Measurements from ENCODE around the gene PUS1. TPM values are rescaled to one million over a fixed set of nuclear protein-coding genes. Genes with fewer than 3 reads are reported as not detected.
A peak's percentile ranks its signal among the peaks of the same experiment; 100 is the strongest.

PUS1 gene
- total RNA-seq, 1 experiment from 2014 or later, result 117 TPM

GRCh38 chr12:131915823-131916222, 13.3 kb upstream of the PUS1 start:
- no peak overlapping the region for H4K91ac ChIP-seq (ENCODE audit: insufficient read length, low read depth, low read length)
- H3K4me1 ChIP-seq (ENCODE audit: insufficient read depth, low read length), result no peaks in the 10 kb centered on the region
- H2BK20ac ChIP-seq (ENCODE audit: low read depth, low read length, poor library complexity, severe bottlenecking), result no peak overlapping the region
- no peak overlapping the region for H3K9ac ChIP-seq (ENCODE audit: extremely low read depth, insufficient read length, low read length)
- H3K14ac ChIP-seq (ENCODE audit: insufficient read depth, low read length), result no peak overlapping the region
- no peaks in the 10 kb centered on the region for H3K27me3 ChIP-seq (ENCODE audit: insufficient read depth, low read length)
- H3K79me2 ChIP-seq (ENCODE audit: insufficient read depth, low read length), result no peaks in the 10 kb centered on the region
- H3K4ac ChIP-seq (ENCODE audit: low read depth, low read length), result no peak overlapping the region
- no peak overlapping the region for H2BK5ac ChIP-seq (ENCODE audit: insufficient read length, low read length)
- no peak overlapping the region for H2AFZ ChIP-seq (ENCODE audit: low read length)
- H4K8ac ChIP-seq (replicated peaks; ENCODE audit: insufficient read length, low read depth, low read length), result no peak overlapping the region
- H3K4me1 Mint-ChIP-seq, result 0 out of 4 replicates have a peak, but pooled peaks cover 0 to 2% of the 10 kb centered on the region in 2 experiments
- no peak overlapping the region for H2AK5ac ChIP-seq (ENCODE audit: insufficient read length, low read length)
- TF ChIP-seq CTCF (conservative IDR thresholded peaks at IDR 0.05), result peak; percentile 28; the same call in 1 of the 3 replicates
- no peaks in the 10 kb centered on the region for H3K9me3 ChIP-seq (ENCODE audit: control insufficient read depth, low read depth, low read length)
- DNase-seq, result no peak
- H4K20me1 ChIP-seq (ENCODE audit: control insufficient read depth, insufficient read depth, insufficient read length), result peaks cover 3% of the 10 kb centered on the region
- no peaks in the 10 kb centered on the region for H3K23me2 ChIP-seq (ENCODE audit: insufficient read length, low read depth, low read length, poor library complexity, severe bottlenecking)
- H3T11ph ChIP-seq (ENCODE audit: low read length), result no peak overlapping the region
- H3K23ac ChIP-seq (ENCODE audit: insufficient read length, low read depth, low read length), result no peak overlapping the region
- H3K4me2 ChIP-seq (ENCODE audit: insufficient read depth, insufficient read length, low read length), result no peak overlapping the region
- H3K27ac ChIP-seq (ENCODE audit: insufficient read length, low read depth, low read length), result no peak overlapping the region
- H2BK15ac ChIP-seq (ENCODE audit: low read depth, low read length), result no peak overlapping the region
- H3K56ac ChIP-seq (ENCODE audit: insufficient read length, low read depth, low read length), result no peak overlapping the region
- no peaks in the 10 kb centered on the region for H3K9me3 Mint-ChIP-seq
- H3K79me1 ChIP-seq (ENCODE audit: insufficient read depth, low read depth, low read length, poor library complexity, severe bottlenecking), result no peaks in the 10 kb centered on the region
- H3K4me3 Mint-ChIP-seq, result no peak overlapping the region
- no peaks in the 10 kb centered on the region for H3K27me3 Mint-ChIP-seq (ENCODE audit: low read depth)
- H4K5ac ChIP-seq (ENCODE audit: insufficient read length, low read depth, low read length), result no peak overlapping the region
- no peak overlapping the region for H3K27ac Mint-ChIP-seq
- no peak overlapping the region for H3K18ac ChIP-seq (ENCODE audit: insufficient read length, low read depth, low read length)
- no peak overlapping the region for H2BK12ac ChIP-seq (ENCODE audit: insufficient read length, low read depth, low read length)
- peaks cover 11 to 53% (median 47%) of the 10 kb centered on the region in 3 experiments; a peak in 6 of 7 replicates for H3K36me3 Mint-ChIP-seq (ENCODE audit: insufficient read depth in 1 of 3, low read depth in 3 of 3)
- no peak overlapping the region for H2BK120ac ChIP-seq (ENCODE audit: low read depth, low read length, poor library complexity, severe bottlenecking)
- WGBS (ENCODE audit: extremely low coverage, insufficient read length, low lambda C conversion rate), result no CpG with 5 or more reads among the region's 21 CpGs

Measured in H9 (cell line).